Renal cortex interstitium (tissue), 11 donors: Measurements from ENCODE around the gene TCERG1L. TPM values are rescaled to one million over a fixed set of nuclear protein-coding genes. Genes with fewer than 3 reads are reported as not detected.
"Not testable (repeated sequence)": the region's sequence is repeated elsewhere in the genome, so short reads cannot be mapped to it uniquely, and the experiment has no call there.

Experiments
- DNase-seq, 11 donors: peaks; one replicate each; pipeline ENCODE4 v3.0.0-alpha.2; 2013; ENCODE audit warnings: low read depth in 9 of 11, low spot score in 4 of 11; ENCODE audit errors: extremely low read depth in 1 of 11
- polyA plus RNA-seq, 3 donors: library from polyadenylated mRNA; unstranded; fragments of 120-200 nt; gene quantifications; one replicate each; pipeline ENCODE4 v1.2.1, GENCODE V29; 2013; ENCODE audit not compliant: insufficient read length in 3 of 3

Gene TCERG1L
- polyA plus RNA-seq, 3 donors = 1.1 to 2.4 (median 1.3) TPM

- DNase-seq = no peak
These were observed 222.9 kb downstream of the TCERG1L start for GRCh38 chr10:131088619-131089018.

GRCh38 chr10:131087464-131088215, 223.9 kb downstream of the TCERG1L start:
- no peak for DNase-seq

GRCh38 chr10:131086511-131086910, 225.0 kb downstream of the TCERG1L start:
- no peak for DNase-seq

DNA sequence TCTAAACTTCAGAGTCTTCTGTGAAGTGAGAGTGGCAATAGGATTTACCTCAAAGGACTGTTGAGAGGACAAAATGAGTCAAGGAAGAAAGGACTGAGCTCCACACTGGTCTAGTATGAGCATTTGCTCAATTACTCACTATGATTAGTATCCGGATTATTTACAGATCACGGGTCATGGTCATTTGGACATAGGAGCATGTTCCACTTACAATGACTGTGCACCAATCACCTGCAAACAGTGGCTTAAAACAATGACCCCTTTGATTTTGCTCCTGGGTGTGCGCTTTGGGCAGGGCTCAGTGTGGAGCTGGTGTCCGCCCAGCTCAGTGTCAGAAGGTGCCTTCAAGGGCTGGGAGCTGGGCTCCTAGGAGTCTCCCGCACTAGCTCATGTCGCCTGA, 225.4 kb downstream of the TCERG1L start:
- DNase-seq = no peak

DNA sequence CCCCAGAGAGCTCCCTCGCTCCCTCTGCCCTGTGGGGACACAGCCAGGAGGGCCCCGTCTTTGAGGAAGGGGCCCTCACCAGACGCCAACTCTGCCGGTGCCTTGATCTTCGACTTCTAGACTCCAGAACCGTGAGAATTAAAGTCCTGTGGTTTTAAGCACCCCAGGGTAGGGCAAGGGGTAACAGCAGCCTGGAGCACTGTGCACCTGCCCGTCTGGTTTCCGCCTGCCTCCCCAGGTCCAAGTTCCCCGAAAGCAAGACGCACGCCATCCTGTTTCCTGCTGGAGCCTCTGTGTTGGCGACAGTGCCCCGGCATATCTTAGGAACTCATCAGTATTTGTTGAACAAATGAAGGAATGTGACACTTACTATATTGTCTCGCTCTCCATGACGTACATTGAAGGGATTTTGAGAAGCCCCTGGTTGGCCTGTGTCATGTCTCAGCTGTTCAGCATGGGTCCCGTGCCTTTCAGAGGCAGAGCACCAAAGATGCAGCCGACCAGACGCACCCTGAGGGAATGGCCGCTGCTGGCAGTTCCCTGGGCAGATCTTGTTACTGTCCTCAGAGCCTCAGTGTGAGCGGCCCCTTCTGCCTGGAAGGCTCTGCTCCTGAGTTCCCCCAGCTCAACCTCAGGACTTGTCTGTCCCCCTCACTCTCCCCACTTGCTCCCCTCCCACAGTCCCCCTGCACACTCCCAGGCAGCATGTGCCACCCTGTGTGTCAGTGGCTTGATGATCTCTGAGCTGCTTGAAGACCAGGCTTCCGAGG, 226.2 kb downstream of the TCERG1L start:
- no peak for DNase-seq

GRCh38 chr10:131084791-131085090, 226.8 kb downstream of the TCERG1L start:
- DNase-seq = no peak

- DNase-seq = no peak
These were observed 227.4 kb downstream of the TCERG1L start for GRCh38 chr10:131083915-131084790.

DNA sequence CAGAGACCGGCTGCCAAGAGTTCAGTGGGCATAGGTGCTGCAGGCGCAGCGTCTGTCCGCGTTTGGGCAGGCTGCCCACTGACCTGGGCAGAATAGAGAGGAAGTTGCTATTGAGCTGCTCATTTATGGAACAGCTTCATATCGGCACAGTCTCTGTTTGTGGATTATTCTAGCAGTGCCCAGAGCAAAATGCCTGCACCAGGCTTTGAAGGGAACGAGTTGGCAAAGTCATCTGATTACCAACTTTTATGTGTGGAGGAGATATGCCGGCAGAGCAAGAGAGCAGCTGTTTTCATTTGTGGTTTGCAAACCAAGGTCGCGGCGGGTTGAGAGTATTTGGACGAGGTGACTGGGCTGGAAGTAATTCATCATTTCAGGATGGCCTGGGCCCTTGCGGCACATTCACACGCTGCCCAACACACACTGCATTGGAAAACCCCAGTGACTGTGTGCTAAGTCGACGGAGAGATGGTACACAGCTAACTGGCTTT, 228.5 kb downstream of the TCERG1L start:
- no peak for DNase-seq

- DNase-seq = no peak
These were observed 229.2 kb downstream of the TCERG1L start for GRCh38 chr10:131082201-131082850.

DNA sequence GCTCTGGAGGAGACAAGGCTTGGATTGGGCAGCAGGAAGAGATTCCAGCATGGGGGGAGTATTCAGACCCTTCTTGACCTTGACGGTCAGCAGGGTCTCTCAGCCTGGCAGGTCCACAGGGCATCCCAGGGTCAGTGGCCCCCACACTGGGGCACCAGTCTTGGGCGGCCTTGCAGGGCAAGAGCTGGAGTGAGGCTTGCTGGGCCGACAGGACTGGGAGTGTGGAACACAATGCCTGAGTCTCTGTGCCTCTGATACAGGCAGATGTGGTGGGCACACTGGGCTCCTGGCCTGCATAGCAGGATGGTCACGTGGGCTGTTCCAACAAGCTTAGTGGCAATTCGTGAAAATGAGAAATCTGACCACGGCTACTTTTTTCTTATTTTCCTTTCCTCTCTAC, 229.7 kb downstream of the TCERG1L start:
- no peak for DNase-seq

DNA sequence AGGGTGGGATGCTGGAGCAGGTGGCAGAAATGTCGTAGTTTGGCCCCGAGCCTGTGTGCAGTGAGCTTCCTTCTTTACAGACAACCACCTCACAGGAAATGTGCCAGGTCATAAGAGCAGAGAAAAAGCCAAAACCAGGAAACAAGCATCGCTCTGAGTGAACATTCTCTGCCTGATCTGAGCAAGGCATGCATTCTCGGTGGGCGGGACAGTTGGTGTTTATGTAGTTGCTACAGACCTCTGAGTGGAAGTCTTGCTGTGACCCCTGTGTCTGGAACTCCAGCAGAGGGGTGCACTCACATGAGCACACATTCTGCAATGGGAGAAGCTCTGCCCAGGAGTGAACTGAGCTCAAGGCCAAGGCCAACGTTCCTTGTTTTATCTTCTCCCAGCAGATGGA, 230.1 kb downstream of the TCERG1L start:
- DNase-seq = no peak

DNA sequence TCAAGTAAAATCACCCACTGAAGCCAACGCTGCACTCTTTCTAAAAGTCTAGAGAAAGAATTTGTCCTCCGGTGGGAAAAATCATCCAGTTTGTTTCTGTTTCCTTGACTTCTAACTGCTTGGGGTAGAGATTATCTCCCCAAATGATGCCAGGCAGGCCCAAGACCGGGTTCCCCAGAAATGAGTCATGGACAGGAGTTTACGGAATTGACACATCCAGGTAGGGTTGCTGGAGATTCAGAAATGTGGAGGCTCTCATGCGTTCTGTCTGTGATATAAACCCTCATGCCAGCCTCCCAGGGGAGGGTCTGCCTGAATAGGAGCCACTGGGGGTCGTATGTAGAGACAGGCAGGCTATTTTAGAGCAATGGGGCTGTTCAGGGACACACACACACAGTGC, 230.9 kb downstream of the TCERG1L start:
- DNase-seq = no peak

GRCh38 chr10:131079314-131079713, 232.2 kb downstream of the TCERG1L start:
- DNase-seq = no peak

- not testable (repeated sequence) for DNase-seq
These were observed 232.6 kb downstream of the TCERG1L start for GRCh38 chr10:131078882-131079280.

DNA sequence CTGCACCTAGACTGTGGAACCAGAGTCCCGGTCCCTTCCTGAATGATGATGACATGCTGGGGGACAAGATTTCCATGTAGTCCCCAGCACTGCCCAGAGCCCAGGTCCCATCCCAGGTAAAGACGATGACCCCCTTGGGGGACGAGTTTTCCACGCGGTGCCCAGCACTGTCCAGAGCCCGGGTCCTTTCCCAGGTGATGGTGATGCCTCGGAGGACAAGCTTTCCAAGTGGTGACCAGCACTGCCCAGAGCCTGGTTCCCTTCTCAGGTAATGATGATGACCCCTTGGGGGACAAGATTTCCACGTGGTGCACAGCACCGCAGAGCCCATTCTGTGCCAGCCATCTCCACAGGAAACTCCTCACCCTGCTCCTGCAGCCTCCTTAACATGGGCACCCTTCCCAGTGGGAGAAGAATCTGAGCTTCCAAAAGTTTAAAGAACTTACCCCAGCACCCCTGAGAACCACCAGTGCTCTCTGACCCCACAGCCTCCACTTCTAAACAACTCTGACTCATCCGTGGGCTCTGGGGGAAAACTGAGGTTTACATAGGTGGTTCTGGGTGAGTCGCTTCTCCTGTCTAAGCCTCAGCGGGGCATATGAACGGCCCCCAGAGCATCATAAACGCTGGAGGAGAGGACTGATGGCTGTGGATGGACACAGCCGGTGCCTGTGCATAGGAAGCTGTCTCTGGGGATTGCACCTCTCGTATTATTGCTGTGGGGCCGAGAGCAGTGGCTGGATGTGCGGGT, 233.2 kb downstream of the TCERG1L start:
- no peak for DNase-seq

GRCh38 chr10:131077724-131078123, 233.8 kb downstream of the TCERG1L start:
- DNase-seq = no peak

DNA sequence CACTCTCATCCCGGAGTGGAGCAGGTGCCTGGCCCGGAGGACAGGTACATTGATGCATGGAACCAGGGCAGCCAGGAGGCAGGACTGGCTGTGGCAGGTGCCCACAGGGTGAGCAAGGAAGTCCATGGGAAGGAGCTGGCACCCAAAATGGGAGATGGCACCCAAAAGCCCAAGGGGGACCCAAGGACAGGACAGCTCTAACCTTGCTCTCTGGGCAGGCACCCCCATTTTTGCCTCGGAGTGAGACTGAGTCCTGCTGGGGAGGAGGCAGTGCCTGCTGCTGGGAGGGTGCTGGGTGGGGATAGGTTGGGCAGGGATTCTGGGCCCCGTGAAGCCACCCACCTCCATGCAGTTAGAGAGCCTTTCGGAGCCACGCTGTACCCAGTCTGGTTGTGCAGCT, 234.5 kb downstream of the TCERG1L start:
- DNase-seq = no peak

- DNase-seq = no peak
These were observed 235.2 kb downstream of the TCERG1L start for GRCh38 chr10:131076356-131076755.
